Putamen (tissue), 1 donor: Measurements from ENCODE around the gene KCNQ1.

ENCODE experiments used
- DNase-seq: peaks from one replicate; pipeline ENCODE4 v3.0.0-alpha.2; 2016; ENCODE audit warnings: low spot score

Gene KCNQ1

GRCh38 chr11:2534957-2535672, 90.3 kb downstream of the KCNQ1 start:
- no peak for DNase-seq

- DNase-seq: no peak
These were observed 91.0 kb downstream of the KCNQ1 start for GRCh38 chr11:2535673-2536439.

GRCh38 chr11:2536440-2536989, 91.7 kb downstream of the KCNQ1 start:
- no peak for DNase-seq

GRCh38 chr11:2537010-2537705, 92.3 kb downstream of the KCNQ1 start:
- no peak for DNase-seq

- no peak for DNase-seq
These were observed 93.3 kb downstream of the KCNQ1 start for GRCh38 chr11:2537896-2538724.

- no peak for DNase-seq
These were observed 94.1 kb downstream of the KCNQ1 start for GRCh38 chr11:2538951-2539350.

GRCh38 chr11:2539371-2540222, 94.8 kb downstream of the KCNQ1 start:
- DNase-seq: no peak

- no peak for DNase-seq
These were observed 95.6 kb downstream of the KCNQ1 start for GRCh38 chr11:2540223-2540991.

GRCh38 chr11:2540992-2541680, 96.3 kb downstream of the KCNQ1 start:
- DNase-seq: no peak

- no peak for DNase-seq
These were observed 97.1 kb downstream of the KCNQ1 start for GRCh38 chr11:2541881-2542361.

GRCh38 chr11:2542406-2542805, 97.6 kb downstream of the KCNQ1 start:
- DNase-seq: no peak

GRCh38 chr11:2547806-2548205, 103.0 kb downstream of the KCNQ1 start:
- DNase-seq: no peak

- DNase-seq: no peak
These were observed 103.8 kb downstream of the KCNQ1 start for GRCh38 chr11:2548596-2548995.

GRCh38 chr11:2549080-2549479, 104.3 kb downstream of the KCNQ1 start:
- no peak for DNase-seq

- no peak for DNase-seq
These were observed 104.7 kb downstream of the KCNQ1 start for GRCh38 chr11:2549491-2549875.

GRCh38 chr11:2549876-2550605, 105.2 kb downstream of the KCNQ1 start:
- DNase-seq: no peak

- DNase-seq: no peak
These were observed 105.8 kb downstream of the KCNQ1 start for GRCh38 chr11:2550606-2550970.

GRCh38 chr11:2551131-2551530, 106.3 kb downstream of the KCNQ1 start:
- DNase-seq: no peak

GRCh38 chr11:2552210-2552609, 107.4 kb downstream of the KCNQ1 start:
- DNase-seq: no peak
